Adrenal gland (tissue), 12 donors: ENCODE data around the gene NEDD9. TPM values are rescaled to one million over a fixed set of nuclear protein-coding genes. Genes with fewer than 3 reads are reported as not detected.

Source experiments
- DNase-seq, 7 donors: peaks; one replicate each; pipeline ENCODE4 v3.0.0-alpha.2; 2019 to 2020
- H3K27ac ChIP-seq, 5 donors: fragments of 200-600 bp; sonication (generic) in 4 of 5; 1 replicate in 3 of 5; 2 replicates in 2 of 5; pipeline versions ENCODE4 v1.5.1 to v1.8.0; 2016 to 2020; ENCODE audit warnings: mild to moderate bottlenecking in 1 of 5
- H3K27me3 ChIP-seq: fragments of 200-600 bp; 2 replicates; pipeline ENCODE4 v1.8.0; 2021
- H3K36me3 ChIP-seq, 2 donors: fragments of 200-600 bp; replicated peaks in 1 of 2; 1 replicate in 1 of 2; 2 replicates in 1 of 2; pipeline versions ENCODE4 v1.5.1 to v1.8.0; 2018 to 2022
- H3K4me1 ChIP-seq, 2 donors: fragments of 200-600 bp; replicated peaks in 1 of 2; 1 replicate in 1 of 2; 2 replicates in 1 of 2; pipeline versions ENCODE4 v1.5.1 to v1.8.0; 2018 to 2021
- H3K4me3 ChIP-seq, 4 donors: fragments of 200-600 bp; sonication (generic) in 3 of 4; one replicate each; pipeline ENCODE4 v1.5.1; 2016 to 2018
- H3K9me3 ChIP-seq, 3 donors: fragments of 200-600 bp; sonication (generic) in 1 of 3; replicated peaks in 1 of 3; 1 replicate in 2 of 3; 2 replicates in 1 of 3; pipeline versions ENCODE4 v1.5.1 to v1.8.0; 2016 to 2021
- POLR2A ChIP-seq, 2 donors: fragments of 450-650 bp; IDR thresholded peaks; one replicate each; pipeline ENCODE4 v1.6.1; 2017; ENCODE audit warnings: antibody characterized with exemption in 2 of 2, mild to moderate bottlenecking in 2 of 2, moderate library complexity in 1 of 2
- WGBS, 4 donors: extraction: QIAGEN DNeasy Blood & Tissue Kit in 2 of 4; methylation state at CpG; one replicate each; pipeline versions ENCODE4 v1.1.5 to v1.1.7; 2013 to 2017; 5-methylcytosine and 5-hydroxymethylcytosine counted together
- intact Hi-C, 2 donors: fragments of 100-400 bp; cut with DNase I; formaldehyde crosslinking; loops; one replicate each; pipeline versions ENCODE4 v1.14.1 to v1.15.0; 2022 to 2023
- polyA plus RNA-seq, 3 donors: library from polyadenylated mRNA; stranded (reverse); fragments of 200-250 nt in 2 of 3; fragments of 350-450 nt in 1 of 3; fragmentation: Illumina TruSeq in 1 of 3; extraction: RNeasy Lipid Tissue Mini Kit (QIAGEN cat#74804) in 1 of 3; gene quantifications; one replicate each; pipeline ENCODE4 v1.2.3, GENCODE V29; 2013 to 2014
- total RNA-seq, 9 donors: library from RNA; depleted of rRNA in 4 of 9; stranded (reverse); fragments of >200 nt in 4 of 9; fragments of 120-200 nt in 1 of 9; fragmentation: NEBNext Ultra II Directional in 1 of 9; extraction: Animal tissue kit (Norgen Biotek cat#: 25700) in 1 of 9; gene quantifications; one replicate each; pipeline versions ENCODE4 v1.1.0 to v1.2.4, GENCODE V29; 2013 to 2023
- TF ChIP-seq, protein P1 (sequence below), 6 experiments: fragments of 450-650 bp in 4 of 6; fragments of 200-600 bp in 2 of 6; sonication (generic) in 1 of 6; IDR thresholded peaks; 1 replicate in 5 of 6; 2 replicates in 1 of 6; pipeline versions ENCODE4 v1.5.1 to v1.8.0; 2016 to 2021; ENCODE audit warnings: antibody characterized with exemption in 6 of 6, mild to moderate bottlenecking in 2 of 6, moderate library complexity in 1 of 6
- donor health status: healthy with polysubstance abuse.
- donor health status: Bipolar disorder and iron deficiency.
- donor health status: DM: yes; HTN: yes; CAD: no.
- donor health status: DM: no; HTN: no; CAD: no.
- donor health status: DM: no; HTN: no; CAD: no.
- donor health status: DM: yes; HTN: yes; CAD: no.

Gene NEDD9
- total and polyA plus RNA-seq, 12 donors, result 6.6 to 47.9 (median 13.5) TPM

DNA sequence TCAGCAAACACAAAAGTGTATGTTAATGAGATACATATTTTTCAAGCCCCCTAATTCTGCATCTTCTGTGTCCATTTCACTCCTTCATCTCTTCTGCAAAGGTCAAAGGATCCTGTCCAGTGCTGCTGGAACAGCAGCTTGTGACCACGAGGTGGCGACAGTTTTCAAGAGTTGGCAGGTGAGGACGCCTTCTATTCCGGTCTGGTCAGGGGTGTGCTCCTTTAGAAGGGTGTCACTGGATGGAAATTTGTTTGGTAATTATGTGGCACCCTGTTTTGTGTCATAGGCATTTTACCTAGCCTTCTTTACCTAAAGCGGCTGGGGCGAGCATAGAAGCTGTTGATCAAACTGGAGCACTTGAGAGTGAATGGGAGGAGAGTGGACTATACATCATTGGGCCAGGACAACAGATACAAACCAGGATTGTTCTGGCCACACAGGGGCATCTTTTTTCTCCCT, 88.0 kb downstream of the NEDD9 start:
- intact Hi-C loops, result loop anchor here in 1 of 2 donors (2.0 kb wide), 1 partner anchor 352 kb away; no protein-coding TSS in a partner anchor
- Histone ChIP-seq H3K27ac (no peak overlapping the region), H3K36me3 (no peaks in the 10 kb centered on the region), H3K27me3 (no peaks in the 10 kb centered on the region), H3K4me1 (peaks cover 0 to 8% of the 10 kb centered on the region in 2 donors), H3K4me3 (no peak overlapping the region), H3K9me3 (no peaks in the 10 kb centered on the region)
- DNase-seq, result peak; percentile 69 to 88 (median 76)
- WGBS, 4 donors, result 18 to 28% (median 25%) methylated on average over 6 of the region's 6 CpGs
- TF ChIP-seq, protein P1, sequence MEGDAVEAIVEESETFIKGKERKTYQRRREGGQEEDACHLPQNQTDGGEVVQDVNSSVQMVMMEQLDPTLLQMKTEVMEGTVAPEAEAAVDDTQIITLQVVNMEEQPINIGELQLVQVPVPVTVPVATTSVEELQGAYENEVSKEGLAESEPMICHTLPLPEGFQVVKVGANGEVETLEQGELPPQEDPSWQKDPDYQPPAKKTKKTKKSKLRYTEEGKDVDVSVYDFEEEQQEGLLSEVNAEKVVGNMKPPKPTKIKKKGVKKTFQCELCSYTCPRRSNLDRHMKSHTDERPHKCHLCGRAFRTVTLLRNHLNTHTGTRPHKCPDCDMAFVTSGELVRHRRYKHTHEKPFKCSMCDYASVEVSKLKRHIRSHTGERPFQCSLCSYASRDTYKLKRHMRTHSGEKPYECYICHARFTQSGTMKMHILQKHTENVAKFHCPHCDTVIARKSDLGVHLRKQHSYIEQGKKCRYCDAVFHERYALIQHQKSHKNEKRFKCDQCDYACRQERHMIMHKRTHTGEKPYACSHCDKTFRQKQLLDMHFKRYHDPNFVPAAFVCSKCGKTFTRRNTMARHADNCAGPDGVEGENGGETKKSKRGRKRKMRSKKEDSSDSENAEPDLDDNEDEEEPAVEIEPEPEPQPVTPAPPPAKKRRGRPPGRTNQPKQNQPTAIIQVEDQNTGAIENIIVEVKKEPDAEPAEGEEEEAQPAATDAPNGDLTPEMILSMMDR (IDR thresholded peaks at IDR 0.05), result peak; percentile 70 to 93 (median 86)
- no peak for TF ChIP-seq POLR2A (IDR thresholded peaks at IDR 0.05)

DNA sequence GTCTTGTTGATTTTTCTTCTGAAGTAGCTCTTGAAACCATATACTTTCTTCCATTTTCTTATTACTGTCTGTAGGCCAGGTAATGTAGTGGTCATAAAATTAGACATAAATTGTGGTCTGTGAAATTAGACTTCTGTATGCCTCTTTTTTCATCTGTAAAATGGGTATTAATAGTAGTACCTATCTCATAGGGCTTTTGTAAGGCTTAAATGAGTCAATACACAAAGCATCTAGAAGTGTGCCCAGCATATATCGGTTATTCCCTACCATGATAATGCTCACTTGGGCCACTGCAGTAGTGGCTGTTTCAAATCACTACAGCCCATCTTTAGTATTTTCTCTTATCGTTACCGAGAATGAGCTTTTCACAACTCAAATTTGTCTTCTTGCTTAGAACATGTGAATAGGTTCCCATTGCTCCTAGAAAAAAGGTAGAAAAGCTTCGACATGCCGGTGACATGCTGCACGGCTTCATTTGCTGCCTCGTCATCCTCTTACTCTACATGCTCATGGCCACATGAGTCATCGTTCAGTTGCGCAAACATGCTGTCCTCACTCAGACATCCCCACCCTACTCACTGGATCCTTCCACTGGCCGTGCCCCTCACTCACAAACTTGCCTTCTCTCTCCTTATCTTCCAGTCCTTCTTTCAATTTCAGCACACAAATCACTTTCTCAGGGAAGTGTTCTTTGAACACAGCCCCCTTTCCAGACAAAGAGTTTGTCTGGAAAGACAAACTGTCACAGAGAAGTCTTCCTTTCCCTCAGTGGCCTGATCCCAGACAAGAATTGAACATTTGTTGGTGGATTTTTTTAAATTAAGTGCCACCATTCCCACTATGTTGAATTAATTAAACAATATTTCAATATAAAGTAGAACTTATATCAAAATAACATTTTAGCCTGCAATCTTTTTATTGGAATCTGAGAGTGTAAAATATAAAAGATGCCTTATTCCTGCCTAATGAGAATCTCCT, 88.8 kb downstream of the NEDD9 start:
- no peaks in the 10 kb centered on the region for H3K27me3 ChIP-seq
- H3K4me1 ChIP-seq, result peaks cover 0 to 8% of the 10 kb centered on the region in 2 donors
- intact Hi-C loops, result loop anchor here in 1 of 2 donors (2.0 kb wide), 1 partner anchor 353 kb away; no protein-coding TSS in a partner anchor
- H3K4me3 ChIP-seq, result no peak overlapping the region
- no peaks in the 10 kb centered on the region for H3K9me3 ChIP-seq
- peak; percentile 82 to 94 (median 91) for DNase-seq
- 42 to 56% (median 48%) methylated on average over 10 of the region's 10 CpGs for WGBS, 4 donors
- no peak for TF ChIP-seq POLR2A (IDR thresholded peaks at IDR 0.05)
- TF ChIP-seq, protein P1 (IDR thresholded peaks at IDR 0.05), result peak in 1 of 6 experiments; percentile 1
- H3K36me3 ChIP-seq, result no peaks in the 10 kb centered on the region
- peak overlapping the region in 2 of 5 donors; percentile 35 to 46 for H3K27ac ChIP-seq

DNA sequence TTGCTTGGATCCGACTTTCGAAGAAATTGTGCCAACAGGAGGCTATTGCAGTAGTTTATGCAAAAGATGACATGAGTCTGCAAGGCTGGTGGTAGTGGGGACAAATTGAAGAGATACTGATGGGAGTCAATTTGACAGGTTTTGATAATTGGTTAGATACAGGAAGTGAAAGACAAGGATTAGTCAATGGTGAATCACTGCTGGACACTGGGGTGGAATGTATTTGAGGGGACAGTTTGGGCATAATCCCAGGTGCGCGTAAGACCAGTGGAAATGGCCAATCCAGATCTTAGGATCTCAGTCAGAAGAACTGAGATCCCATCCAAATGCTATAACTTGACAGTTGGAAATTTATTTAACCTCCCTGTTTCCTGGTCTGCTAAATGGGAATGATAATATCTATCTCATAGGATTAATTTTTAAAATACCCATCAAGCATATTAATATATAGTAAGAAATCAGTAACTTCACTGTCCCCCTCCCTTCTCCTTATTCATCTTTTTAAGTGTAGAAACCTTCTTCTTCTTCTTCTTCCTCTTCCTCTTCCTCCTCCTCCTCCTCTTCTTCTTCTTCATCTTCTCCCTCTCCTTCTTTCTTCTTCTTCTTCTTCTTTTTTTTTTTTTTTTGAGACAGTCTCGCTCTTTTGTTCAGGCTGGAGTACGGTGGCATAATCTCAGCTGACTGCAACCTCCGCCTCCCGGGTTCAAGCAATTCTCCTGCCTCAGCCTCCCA, 90.0 kb downstream of the NEDD9 start:
- Histone ChIP-seq H3K9me3 (no peaks in the 10 kb centered on the region), H3K4me3 (no peak overlapping the region), H3K27ac (no peak overlapping the region), H3K27me3 (no peaks in the 10 kb centered on the region), H3K4me1 (peaks cover 0 to 8% of the 10 kb centered on the region in 2 donors), H3K36me3 (no peaks in the 10 kb centered on the region)
- 93 to 97% (median 95%) methylated on average over 8 of the region's 8 CpGs for WGBS, 4 donors
- TF ChIP-seq, protein P1 (IDR thresholded peaks at IDR 0.05), result no peak
- TF ChIP-seq POLR2A (IDR thresholded peaks at IDR 0.05), result no peak
- no peak for DNase-seq
- intact Hi-C loops, result no loop called here

DNA sequence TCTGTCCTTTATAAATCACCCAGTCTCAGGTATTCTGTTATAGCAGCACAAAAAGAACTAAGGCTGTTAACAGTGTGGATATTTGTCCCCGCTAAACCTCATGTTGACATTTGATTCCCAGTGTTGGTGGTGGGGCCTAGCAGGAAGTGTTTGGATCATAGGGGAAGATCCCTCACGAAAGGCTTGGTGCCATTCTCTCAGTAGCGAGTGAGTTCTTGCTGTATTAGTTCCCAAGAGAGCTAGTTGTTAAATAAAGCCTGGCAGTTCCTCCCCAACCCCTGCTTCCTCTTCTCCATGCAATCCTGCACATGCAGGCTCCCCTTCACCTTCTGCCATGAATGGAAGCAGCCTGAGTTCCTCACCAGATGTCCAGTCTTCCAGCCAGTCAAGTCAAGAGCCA, 91.2 kb downstream of the NEDD9 start:
- Histone ChIP-seq H3K27me3 (no peaks in the 10 kb centered on the region), H3K4me1 (peaks cover 0 to 8% of the 10 kb centered on the region in 2 donors), H3K9me3 (no peaks in the 10 kb centered on the region), H3K27ac (no peak overlapping the region), H3K36me3 (no peaks in the 10 kb centered on the region), H3K4me3 (no peak overlapping the region)
- 78 to 97% (median 85%) methylated on average over 1 to 3 of the region's 3 CpGs for WGBS, 4 donors
- intact Hi-C loops, result no loop called here
- TF ChIP-seq, protein P1 (IDR thresholded peaks at IDR 0.05), result no peak
- TF ChIP-seq POLR2A (IDR thresholded peaks at IDR 0.05), result no peak
- no peak for DNase-seq
